Measurements from ENCODE around the gene LMX1A. TPM values are rescaled to one million over a fixed set of nuclear protein-coding genes. Genes with fewer than 3 reads are reported as not detected.

Gene LMX1A
- polyA plus RNA-seq, 1 donor from 2014 or later, result 0.47 TPM

GRCh38 chr1:165235777-165236291, 120.7 kb downstream of the LMX1A start:
- Histone ChIP-seq H3K27ac (ENCODE audit: low read length) (peak overlapping the region; percentile 57), H3K4me2 (ENCODE audit: low read length) (peak overlapping the region; percentile 66), H3K36me3 (ENCODE audit: insufficient read depth, low read length) (no peaks in the 10 kb centered on the region), H3K9me3 (ENCODE audit: low read length) (no peaks in the 10 kb centered on the region), H3K27me3 (ENCODE audit: insufficient read depth, low read depth, low read length) (peaks cover 5% of the 10 kb centered on the region), H3F3A (ENCODE audit: insufficient read depth, low read length, poor library complexity, severe bottlenecking) (no peaks in the 10 kb centered on the region), H3K79me2 (replicated peaks; ENCODE audit: insufficient read depth, low read length) (no peaks in the 10 kb centered on the region), H4K20me1 (ENCODE audit: insufficient read depth) (no peaks in the 10 kb centered on the region), H3K9ac (ENCODE audit: low read length) (peak overlapping the region; percentile 60), H2AFZ (ENCODE audit: low read depth, low read length) (peak overlapping the region; percentile 42), H3K9me2 (ENCODE audit: insufficient read depth, low read length) (no peaks in the 10 kb centered on the region), H3K4me3 (ENCODE audit: low read length) (peak overlapping the region; percentile 72)
- TF ChIP-seq EP300 (conservative IDR thresholded peaks at IDR 0.05; ENCODE audit: poor library complexity, severe bottlenecking) (peak; percentile 37), POLR2AphosphoS5 (IDR thresholded peaks at IDR 0.05) (peak; percentile 33), REST (IDR thresholded peaks at IDR 0.05; ENCODE audit: borderline replicate concordance) (peak; percentile 65), CTCF (IDR thresholded peaks at IDR 0.05; ENCODE audit: poor library complexity, severe bottlenecking) (no peak), MXI1 (conservative IDR thresholded peaks at IDR 0.05; ENCODE audit: poor library complexity, severe bottlenecking) (no peak), SMC3 (conservative IDR thresholded peaks at IDR 0.05; ENCODE audit: poor library complexity) (no peak), TAF1 (IDR thresholded peaks at IDR 0.05; ENCODE audit: low read depth) (no peak), EZH2 (IDR thresholded peaks at IDR 0.05; ENCODE audit: borderline replicate concordance, insufficient read depth, low read length, poor library complexity, severe bottlenecking) (no peak), RAD21 (conservative IDR thresholded peaks at IDR 0.05) (peak; percentile 27)

GRCh38 chr1:165235155-165235776, 121.2 kb downstream of the LMX1A start:
- no peaks in the 10 kb centered on the region for H4K20me1 ChIP-seq (ENCODE audit: insufficient read depth)
- H3K9ac ChIP-seq (ENCODE audit: low read length), result peak overlapping the region; percentile 60
- H3K27ac ChIP-seq (ENCODE audit: low read length), result peak overlapping the region; percentile 57
- no peaks in the 10 kb centered on the region for H3F3A ChIP-seq (ENCODE audit: insufficient read depth, low read length, poor library complexity, severe bottlenecking)
- no peaks in the 10 kb centered on the region for H3K36me3 ChIP-seq (ENCODE audit: insufficient read depth, low read length)
- H3K4me3 ChIP-seq (ENCODE audit: low read length), result peak overlapping the region; percentile 72
- H3K9me3 ChIP-seq (ENCODE audit: low read length), result no peaks in the 10 kb centered on the region
- H3K79me2 ChIP-seq (replicated peaks; ENCODE audit: insufficient read depth, low read length), result no peaks in the 10 kb centered on the region
- peak overlapping the region; percentile 66 for H3K4me2 ChIP-seq (ENCODE audit: low read length)
- TF ChIP-seq MXI1 (conservative IDR thresholded peaks at IDR 0.05; ENCODE audit: poor library complexity, severe bottlenecking) (peak; percentile 49), CTCF (IDR thresholded peaks at IDR 0.05; ENCODE audit: poor library complexity, severe bottlenecking) (no peak), EP300 (conservative IDR thresholded peaks at IDR 0.05; ENCODE audit: poor library complexity, severe bottlenecking) (no peak), TAF1 (IDR thresholded peaks at IDR 0.05; ENCODE audit: low read depth) (no peak), SMC3 (conservative IDR thresholded peaks at IDR 0.05; ENCODE audit: poor library complexity) (no peak), EZH2 (IDR thresholded peaks at IDR 0.05; ENCODE audit: borderline replicate concordance, insufficient read depth, low read length, poor library complexity, severe bottlenecking) (no peak)
- peak overlapping the region; percentile 42 for H2AFZ ChIP-seq (ENCODE audit: low read depth, low read length)
- H3K9me2 ChIP-seq (ENCODE audit: insufficient read depth, low read length), result no peaks in the 10 kb centered on the region
- H3K27me3 ChIP-seq (ENCODE audit: insufficient read depth, low read depth, low read length), result peaks cover 5% of the 10 kb centered on the region

Data from neural cell (in vitro differentiated cells).